Measurements from ENCODE around the gene UBC. TPM values are rescaled to one million over a fixed set of nuclear protein-coding genes. Genes with fewer than 3 reads are reported as not detected.

Gene UBC
- total RNA-seq: 1,542 TPM

GRCh38 chr12:124914392-124915238, at the start of gene UBC:
Gene UBC (minus strand): TSS chr12:124914650. CDS start chr12:124913771, 879 bp downstream.

GRCh38 chr12:124863416-124864325, 50.8 kb downstream of the UBC start, which contains the start of gene SCARB1:
Gene SCARB1 (minus strand): TSS chr12:124863864. CDS start chr12:124863720, 144 bp downstream.

Small RNA genes lying within 50 kb of the gene (small RNA-seq; reads per million reads assigned to genes)
- gene MIR5188 (ENCODE audit: low replicate concordance) (not detected), gene RNU6-927P (ENCODE audit: low replicate concordance) (not detected)

Other genes with a start within 250 kb of the UBC start
- 17.5 TPM for gene SCARB1, start 50.8 kb downstream of the UBC start, total RNA-seq
- 15.7 TPM for gene DHX37, start 74.5 kb upstream of the UBC start, total RNA-seq
- gene BRI3BP, start 79.0 kb upstream of the UBC start, total RNA-seq: 16.9 TPM
- gene AACS, start 150.8 kb upstream of the UBC start, total RNA-seq: 51.0 TPM